Transverse colon (tissue), 4 donors: ENCODE measurements around the gene DISC1. TPM values are rescaled to one million over a fixed set of nuclear protein-coding genes. Genes with fewer than 3 reads are reported as not detected.

Experiments
- DNase-seq: peaks from one replicate; pipeline ENCODE4 v3.0.0-alpha.2; 2019
- H3K27ac ChIP-seq, 4 donors: fragments of 200-600 bp; sonication (generic); 2 replicates each; pipeline ENCODE4 v1.5.1; 2016 to 2018; ENCODE audit warnings: inconsistent platforms in 4 of 4
- H3K27me3 ChIP-seq: fragments of 200-600 bp; sonication (generic); 2 replicates; pipeline ENCODE4 v1.5.1; 2017; ENCODE audit warnings: inconsistent platforms
- H3K36me3 ChIP-seq, 4 donors: fragments of 200-600 bp; sonication (generic); 2 replicates each; pipeline ENCODE4 v1.5.1; 2017 to 2019; ENCODE audit warnings: inconsistent platforms in 4 of 4
- H3K4me1 ChIP-seq, 4 donors: fragments of 200-600 bp; sonication (generic); 2 replicates each; pipeline ENCODE4 v1.5.1; 2017 to 2020; ENCODE audit warnings: inconsistent platforms in 4 of 4
- H3K4me3 ChIP-seq, 4 donors: fragments of 200-600 bp; sonication (generic); 1 replicate in 1 of 4; 2 replicates in 3 of 4; pipeline versions ENCODE4 v1.5.1 to v1.6.1; 2017 to 2019; ENCODE audit warnings: inconsistent platforms in 4 of 4
- H3K9me3 ChIP-seq, 2 donors: fragments of 200-600 bp; sonication (generic); 2 replicates each; pipeline ENCODE4 v1.5.1; 2017 to 2019; ENCODE audit warnings: inconsistent platforms in 2 of 2
- CTCF ChIP-seq, 5 experiments: fragments of 200-600 bp in 3 of 5; fragments of 450-650 bp in 2 of 5; sonication (generic) in 3 of 5; IDR thresholded peaks; 1 replicate in 2 of 5; 2 replicates in 3 of 5; pipeline ENCODE4 v1.5.1; 2016 to 2017; ENCODE audit warnings: antibody characterized with exemption in 5 of 5, inconsistent platforms in 3 of 5, mild to moderate bottlenecking in 2 of 5, moderate library complexity in 1 of 5
- EP300 ChIP-seq: sonication (generic); formaldehyde crosslinking; IDR thresholded peaks from one replicate; pipeline ENCODE4 v1.6.1; 2017; ENCODE audit warnings: antibody characterized with exemption, low read depth
- POLR2A ChIP-seq: fragments of 450-650 bp; IDR thresholded peaks from one replicate; pipeline ENCODE4 v1.6.1; 2016; ENCODE audit warnings: antibody characterized with exemption, mild to moderate bottlenecking, moderate library complexity
- POLR2AphosphoS5 ChIP-seq, 3 donors: sonication (generic); formaldehyde crosslinking; IDR thresholded peaks; one replicate each; pipeline ENCODE4 v1.6.1; 2016; ENCODE audit warnings: antibody characterized with exemption in 3 of 3
- WGBS, 2 donors: methylation state at CpG; one replicate each; pipeline ENCODE4 v1.1.5; 2018; ENCODE audit warnings: low coverage in 1 of 2; 5-methylcytosine and 5-hydroxymethylcytosine counted together
- in situ Hi-C, 4 donors: fragments of 200-750 bp; cut with MboI; loops; one replicate each; pipeline versions ENCODE4 v1.15.0 to v1.15.1; 2017; ENCODE audit warnings: low sequenced_read_pairs in 3 of 4, low pct_ligation_motif_present in 1 of 4, low pct_unique_long_range_greater_than_20kb in 1 of 4
- intact Hi-C: fragments of 100-400 bp; cut with DNase I; formaldehyde crosslinking; loops from one replicate; pipeline ENCODE4 v1.15.1; 2023; ENCODE audit warnings: low total_unique reads
- total RNA-seq, 4 donors: library from RNA; depleted of rRNA; stranded (reverse); fragments of >200 nt; gene quantifications; one replicate each; pipeline ENCODE4 v1.1.0, GENCODE V29; 2016

The DISC1 gene
- total RNA-seq, 4 donors from 2014 or later = 7.8 to 20.3 (median 11.5) TPM

GRCh38 chr1:231924180-231924579 is 297.6 kb downstream of the DISC1 start:
- H3K4me3 ChIP-seq = no peak overlapping the region
- H3K4me1 ChIP-seq = no peaks in the 10 kb centered on the region
- TF ChIP-seq POLR2A (no peak), CTCF (IDR thresholded peaks at IDR 0.05) (no peak), EP300 (no peak), POLR2AphosphoS5 (IDR thresholded peaks at IDR 0.05) (no peak)
- WGBS, 2 donors = 86 to 90% methylated on average over 3 to 7 of the region's 7 CpGs
- no peak overlapping the region for H3K27ac ChIP-seq
- in situ Hi-C loops = no loop called here
- H3K27me3 ChIP-seq = no peaks in the 10 kb centered on the region
- no peaks in the 10 kb centered on the region for H3K36me3 ChIP-seq
- H3K9me3 ChIP-seq = no peaks in the 10 kb centered on the region
- intact Hi-C loops = no loop called here
- no peak for DNase-seq

- WGBS, 2 donors = 86 to 93% methylated on average over 1 to 3 of the region's 3 CpGs
- Histone ChIP-seq H3K36me3 (no peaks in the 10 kb centered on the region), H3K9me3 (no peaks in the 10 kb centered on the region), H3K27me3 (no peaks in the 10 kb centered on the region), H3K4me3 (no peak overlapping the region), H3K27ac (no peak overlapping the region), H3K4me1 (no peaks in the 10 kb centered on the region)
- intact Hi-C loops = no loop called here
- no peak for DNase-seq
- in situ Hi-C loops = no loop called here
- TF ChIP-seq CTCF (IDR thresholded peaks at IDR 0.05) = no peak
- no peak for TF ChIP-seq EP300
- TF ChIP-seq POLR2AphosphoS5 (IDR thresholded peaks at IDR 0.05) = no peak
- no peak for TF ChIP-seq POLR2A
Observed at GRCh38 chr1:231925864-231926263, 299.3 kb downstream of the DISC1 start.

GRCh38 chr1:231926340-231926739 is 299.8 kb downstream of the DISC1 start:
- Histone ChIP-seq H3K27me3 (no peaks in the 10 kb centered on the region), H3K27ac (no peak overlapping the region), H3K9me3 (no peaks in the 10 kb centered on the region), H3K4me3 (no peak overlapping the region), H3K36me3 (no peaks in the 10 kb centered on the region), H3K4me1 (no peaks in the 10 kb centered on the region)
- WGBS, 2 donors = 50 to 90% methylated on average over 1 of the region's 1 CpG
- intact Hi-C loops = no loop called here
- in situ Hi-C loops = no loop called here
- no peak for TF ChIP-seq POLR2A
- peak; percentile 33 for TF ChIP-seq EP300
- peak in 1 of 3 donors; percentile 19 for TF ChIP-seq POLR2AphosphoS5 (IDR thresholded peaks at IDR 0.05)
- no peak for TF ChIP-seq CTCF (IDR thresholded peaks at IDR 0.05)
- DNase-seq = no peak

GRCh38 chr1:231926933-231927332 is 300.3 kb downstream of the DISC1 start:
- no peaks in the 10 kb centered on the region for H3K36me3 ChIP-seq
- intact Hi-C loops = no loop called here
- no peak overlapping the region for H3K4me3 ChIP-seq
- DNase-seq = no peak
- H3K27me3 ChIP-seq = no peaks in the 10 kb centered on the region
- TF ChIP-seq POLR2A = no peak
- no peak for TF ChIP-seq POLR2AphosphoS5 (IDR thresholded peaks at IDR 0.05)
- H3K27ac ChIP-seq = no peak overlapping the region
- peaks cover 0 to 3% of the 10 kb centered on the region in 2 donors for H3K9me3 ChIP-seq
- WGBS, 2 donors = 80 to 84% methylated on average over 2 of the region's 2 CpGs
- in situ Hi-C loops = no loop called here
- H3K4me1 ChIP-seq = no peaks in the 10 kb centered on the region

GRCh38 chr1:231927431-231927830 is 300.8 kb downstream of the DISC1 start:
- H3K4me1 ChIP-seq = no peaks in the 10 kb centered on the region
- DNase-seq = no peak
- H3K27ac ChIP-seq = no peak overlapping the region
- 87 to 90% methylated on average over 6 to 7 of the region's 7 CpGs for WGBS, 2 donors
- no peak for TF ChIP-seq POLR2AphosphoS5 (IDR thresholded peaks at IDR 0.05)
- TF ChIP-seq EP300 = no peak
- TF ChIP-seq CTCF (IDR thresholded peaks at IDR 0.05) = no peak
- TF ChIP-seq POLR2A = no peak
- H3K9me3 ChIP-seq = peaks cover 0 to 6% of the 10 kb centered on the region in 2 donors
- in situ Hi-C loops (no loop called here), intact Hi-C loops (no loop called here)
- H3K27me3 ChIP-seq = no peaks in the 10 kb centered on the region
- no peak overlapping the region for H3K4me3 ChIP-seq
- no peaks in the 10 kb centered on the region for H3K36me3 ChIP-seq
